ENCODE results near the gene DIS3L2.

DNA sequence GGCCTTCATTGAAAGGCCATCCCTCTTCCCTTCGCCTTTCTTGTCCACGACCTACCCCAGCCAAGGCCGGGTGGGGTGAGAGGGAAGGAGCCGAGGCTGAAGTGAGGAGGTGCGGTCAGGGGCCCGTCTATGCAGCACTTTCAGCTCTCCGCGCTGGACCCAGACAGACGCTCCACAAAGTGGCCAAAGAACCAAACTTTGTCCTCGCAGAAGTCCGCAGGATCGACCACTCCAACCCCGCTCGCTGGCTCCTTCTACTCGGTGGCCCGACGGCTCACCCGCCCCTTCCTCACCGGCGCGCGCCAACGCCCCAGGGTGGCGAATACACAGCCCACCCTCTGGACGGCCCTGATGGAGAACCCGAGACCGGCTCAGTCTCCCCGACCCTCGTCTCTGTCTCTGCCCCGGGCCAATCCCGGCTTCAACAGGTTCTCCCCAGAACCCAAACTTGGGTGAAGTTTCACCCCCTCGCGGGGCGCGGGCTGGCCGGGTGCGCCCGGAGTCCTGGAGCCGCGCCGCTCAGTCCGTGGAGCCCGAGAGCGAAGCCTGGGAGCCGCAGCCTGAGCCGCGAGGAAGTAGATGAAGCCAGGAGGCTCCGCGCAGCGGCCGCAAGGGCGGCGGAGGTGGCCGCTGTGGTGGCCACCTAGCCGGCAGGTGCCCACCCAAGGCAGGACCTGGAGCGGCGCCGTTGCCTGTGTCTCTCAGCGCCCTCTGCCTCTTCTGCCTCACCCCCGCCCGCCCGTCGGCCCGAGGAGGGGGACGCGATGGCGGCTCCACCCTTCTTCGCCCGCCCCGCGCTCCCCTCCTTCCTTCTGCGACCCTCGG lies 390.4 kb downstream of the DIS3L2 start:
- no peak for TF ChIP-seq CTCF (IDR thresholded peaks at IDR 0.05)
- no peak for TF ChIP-seq POLR2A (IDR thresholded peaks at IDR 0.05)
- no peak for TF ChIP-seq EP300 (IDR thresholded peaks at IDR 0.05)
